Neuron (in vitro differentiated cells): ENCODE data around the gene INPP5K.

ENCODE experiments used
- H2AFZ ChIP-seq: one replicate; pipeline ENCODE4 v1.6.1; 2013; ENCODE audit warnings: low read depth, mild to moderate bottlenecking, inconsistent platforms, low read length, moderate library complexity
- H3K27me3 ChIP-seq: one replicate; pipeline ENCODE4 v1.6.1; 2013; ENCODE audit warnings: low read length; ENCODE audit not compliant: insufficient read depth
- H3K36me3 ChIP-seq: one replicate; pipeline ENCODE4 v1.6.1; 2013; ENCODE audit warnings: low read length; ENCODE audit not compliant: insufficient read depth
- H3K4me1 ChIP-seq: one replicate; pipeline ENCODE4 v1.6.1; 2013; ENCODE audit warnings: low read length; ENCODE audit not compliant: insufficient read depth
- H3K4me3 ChIP-seq: 2 replicates; pipeline ENCODE4 v1.5.1; 2013; ENCODE audit warnings: mild to moderate bottlenecking, low read length, moderate library complexity
- H3K9me3 ChIP-seq: one replicate; pipeline ENCODE4 v1.6.1; 2013; ENCODE audit warnings: low read length

INPP5K gene

GRCh38 chr17:1555651-1556471 lies 39.4 kb upstream of the INPP5K start:
- no peak overlapping the region for H2AFZ ChIP-seq
- H3K4me1 ChIP-seq = peaks cover 17% of the 10 kb centered on the region
- H3K36me3 ChIP-seq = peaks cover 37% of the 10 kb centered on the region
- no peaks in the 10 kb centered on the region for H3K27me3 ChIP-seq
- H3K4me3 ChIP-seq = no peak overlapping the region
- no peaks in the 10 kb centered on the region for H3K9me3 ChIP-seq

- no peak overlapping the region for H2AFZ ChIP-seq
- peaks cover 8% of the 10 kb centered on the region for H3K4me1 ChIP-seq
- peaks cover 46% of the 10 kb centered on the region for H3K36me3 ChIP-seq
- no peak overlapping the region for H3K4me3 ChIP-seq
- no peaks in the 10 kb centered on the region for H3K9me3 ChIP-seq
- H3K27me3 ChIP-seq = no peaks in the 10 kb centered on the region
Measured at GRCh38 chr17:1554751-1555540, 38.5 kb upstream of the INPP5K start.

GRCh38 chr17:1553354-1554266 lies 37.2 kb upstream of the INPP5K start:
- no peaks in the 10 kb centered on the region for H3K4me1 ChIP-seq
- H3K9me3 ChIP-seq = no peaks in the 10 kb centered on the region
- no peak overlapping the region for H2AFZ ChIP-seq
- peaks cover 53% of the 10 kb centered on the region for H3K36me3 ChIP-seq
- H3K27me3 ChIP-seq = no peaks in the 10 kb centered on the region
- H3K4me3 ChIP-seq = no peak overlapping the region

GRCh38 chr17:1552932-1553331 lies 36.5 kb upstream of the INPP5K start:
- H3K9me3 ChIP-seq = no peaks in the 10 kb centered on the region
- H3K4me3 ChIP-seq = no peak overlapping the region
- H3K36me3 ChIP-seq = peaks cover 57% of the 10 kb centered on the region
- no peak overlapping the region for H2AFZ ChIP-seq
- H3K4me1 ChIP-seq = no peaks in the 10 kb centered on the region
- no peaks in the 10 kb centered on the region for H3K27me3 ChIP-seq

- Histone ChIP-seq H3K9me3 (no peaks in the 10 kb centered on the region), H3K4me3 (no peak overlapping the region), H2AFZ (no peak overlapping the region), H3K27me3 (no peaks in the 10 kb centered on the region), H3K4me1 (no peaks in the 10 kb centered on the region), H3K36me3 (peaks cover 56% of the 10 kb centered on the region)
Measured at GRCh38 chr17:1551741-1552140, 35.3 kb upstream of the INPP5K start.

GRCh38 chr17:1548032-1548431 lies 31.6 kb upstream of the INPP5K start:
- Histone ChIP-seq H3K4me3 (no peak overlapping the region), H3K9me3 (no peaks in the 10 kb centered on the region), H3K27me3 (no peaks in the 10 kb centered on the region), H3K4me1 (no peaks in the 10 kb centered on the region), H2AFZ (no peak overlapping the region), H3K36me3 (peaks cover 63% of the 10 kb centered on the region)

GRCh38 chr17:1546292-1546922 lies 30.0 kb upstream of the INPP5K start:
- H3K4me3 ChIP-seq = no peak overlapping the region
- H3K27me3 ChIP-seq = no peaks in the 10 kb centered on the region
- H3K9me3 ChIP-seq = no peaks in the 10 kb centered on the region
- no peak overlapping the region for H2AFZ ChIP-seq
- H3K4me1 ChIP-seq = no peaks in the 10 kb centered on the region
- peaks cover 62% of the 10 kb centered on the region for H3K36me3 ChIP-seq

GRCh38 chr17:1545618-1546017 lies 29.2 kb upstream of the INPP5K start:
- no peaks in the 10 kb centered on the region for H3K27me3 ChIP-seq
- H3K4me1 ChIP-seq = no peaks in the 10 kb centered on the region
- no peak overlapping the region for H2AFZ ChIP-seq
- no peaks in the 10 kb centered on the region for H3K9me3 ChIP-seq
- H3K36me3 ChIP-seq = peaks cover 62% of the 10 kb centered on the region
- H3K4me3 ChIP-seq = no peak overlapping the region

GRCh38 chr17:1542316-1542715 lies 25.9 kb upstream of the INPP5K start:
- H3K9me3 ChIP-seq = no peaks in the 10 kb centered on the region
- H3K4me3 ChIP-seq = no peak overlapping the region
- H3K27me3 ChIP-seq = no peaks in the 10 kb centered on the region
- H2AFZ ChIP-seq = no peak overlapping the region
- no peaks in the 10 kb centered on the region for H3K4me1 ChIP-seq
- peaks cover 69% of the 10 kb centered on the region for H3K36me3 ChIP-seq

GRCh38 chr17:1541367-1541904 lies 25.0 kb upstream of the INPP5K start:
- H3K9me3 ChIP-seq = no peaks in the 10 kb centered on the region
- no peaks in the 10 kb centered on the region for H3K4me1 ChIP-seq
- H2AFZ ChIP-seq = no peak overlapping the region
- H3K36me3 ChIP-seq = peaks cover 62% of the 10 kb centered on the region
- H3K27me3 ChIP-seq = no peaks in the 10 kb centered on the region
- H3K4me3 ChIP-seq = no peak overlapping the region

- Histone ChIP-seq H3K36me3 (peaks cover 64% of the 10 kb centered on the region), H3K4me1 (no peaks in the 10 kb centered on the region), H3K27me3 (no peaks in the 10 kb centered on the region), H3K4me3 (no peak overlapping the region), H3K9me3 (no peaks in the 10 kb centered on the region), H2AFZ (no peak overlapping the region)
Measured at GRCh38 chr17:1539811-1540210, 23.4 kb upstream of the INPP5K start.

- H3K27me3 ChIP-seq = no peaks in the 10 kb centered on the region
- no peak overlapping the region for H2AFZ ChIP-seq
- H3K9me3 ChIP-seq = no peaks in the 10 kb centered on the region
- H3K4me1 ChIP-seq = no peaks in the 10 kb centered on the region
- peaks cover 75% of the 10 kb centered on the region for H3K36me3 ChIP-seq
- no peak overlapping the region for H3K4me3 ChIP-seq
Measured at GRCh38 chr17:1535737-1536136, 19.3 kb upstream of the INPP5K start.
